ENCODE data around the gene ZSCAN32. TPM values are rescaled to one million over a fixed set of nuclear protein-coding genes. Genes with fewer than 3 reads are reported as not detected.

Gene ZSCAN32
- polyA plus RNA-seq, 2 of the 4 experiments (the other 2 are of a cell fraction), result 12.4 to 29.4 TPM

DNA sequence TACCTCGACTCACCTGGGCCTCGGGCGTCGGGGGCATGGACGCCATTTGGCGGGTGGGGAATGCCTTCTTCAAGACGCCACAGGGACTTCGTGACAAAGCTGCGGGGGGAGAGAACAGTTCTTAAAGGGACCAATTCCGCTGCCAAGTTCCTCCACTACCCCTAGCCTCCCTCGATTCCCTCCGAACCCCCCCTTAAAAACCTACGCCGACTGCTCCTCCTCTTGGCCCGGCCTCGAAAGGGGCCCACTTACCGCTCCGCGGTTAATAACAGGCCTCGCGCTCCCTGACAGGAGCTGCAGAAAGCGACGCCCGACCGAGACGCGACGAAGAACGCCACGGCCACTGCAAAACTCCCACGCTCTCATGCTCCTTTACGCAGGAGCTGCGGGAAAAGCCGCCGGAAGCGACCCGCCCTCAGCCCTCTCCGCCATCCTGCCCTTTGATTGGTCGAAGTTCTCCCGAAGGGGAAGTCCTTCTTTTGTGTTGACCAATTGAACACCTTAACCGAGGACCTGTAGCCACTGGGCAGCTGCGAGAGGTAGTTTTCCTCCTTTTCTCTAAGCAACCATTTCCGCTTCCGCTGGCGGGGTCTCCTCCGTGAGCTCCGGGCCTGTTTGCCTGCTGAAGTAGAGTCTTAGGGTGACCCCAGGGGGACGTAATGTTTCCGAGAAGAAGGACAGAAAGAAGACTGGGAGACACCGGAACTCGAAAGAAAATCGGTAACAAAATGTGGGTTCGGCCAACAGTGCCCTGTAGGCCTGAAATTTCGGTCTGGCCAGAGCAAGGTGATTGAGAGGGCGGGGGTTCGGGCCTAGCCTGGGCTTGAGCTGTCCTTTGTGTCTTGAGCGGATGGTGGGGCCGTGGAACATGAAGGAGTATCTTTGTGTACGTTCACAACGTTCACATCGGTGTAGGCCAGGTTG lies 42.6 kb upstream of the ZSCAN32 start, which contains the start of the genes NAA60 and ZNF597:
Gene NAA60 (plus strand): TSS at position 573 of the 924 bp plus-strand sequence. CDS start 32,548 bp downstream, outside the sequence.
Gene ZNF597 (minus strand): TSS at position 397 of the 924 bp plus-strand sequence. CDS start 351 bp downstream, at position 46.
- H3K27ac ChIP-seq, result peak within 1 kb of the TSS; percentile 65 to 86
- H3K9me3 ChIP-seq, result peaks cover 42% of the 10 kb centered on the region
- peak; percentile 68 to 92 for DNase-seq (ENCODE audit: low read depth in 1 of 2, low spot score in 1 of 2)
- TF ChIP-seq MAFK (IDR thresholded peaks at IDR 0.05; ENCODE audit: partially characterized antibody), result no peak
- TF ChIP-seq POLR2A (IDR thresholded peaks at IDR 0.05; ENCODE audit: low read length), result peak; percentile 35
- no peak for FAIRE-seq
- ChIA-PET CTCF (interaction anchor here (0.7 to 1.2 kb wide), 3 partner anchors 11 to 42 kb away, joined by 3 to 4 read pairs (median 3); no protein-coding TSS in a partner anchor), POLR2A (interaction anchor here (0.8 to 1.6 kb wide), 4 partner anchors 14 to 160 kb away, joined by 3 to 12 read pairs (median 5); partner anchors contain the start of genes ZNF174, ZNF263 and ZSCAN32)
- WGBS (ENCODE audit: missing lambda C conversion rate), result 66% methylated on average over 61 of the region's 61 CpGs
- no peaks in the 10 kb centered on the region for H3K4me1 ChIP-seq
- ATAC-seq, result peak; percentile 99
- peak within 1 kb of the TSS; percentile 68 for H3K4me2 ChIP-seq
- peak within 1 kb of the TSS; percentile 60 for H3K4me3 ChIP-seq

DNA sequence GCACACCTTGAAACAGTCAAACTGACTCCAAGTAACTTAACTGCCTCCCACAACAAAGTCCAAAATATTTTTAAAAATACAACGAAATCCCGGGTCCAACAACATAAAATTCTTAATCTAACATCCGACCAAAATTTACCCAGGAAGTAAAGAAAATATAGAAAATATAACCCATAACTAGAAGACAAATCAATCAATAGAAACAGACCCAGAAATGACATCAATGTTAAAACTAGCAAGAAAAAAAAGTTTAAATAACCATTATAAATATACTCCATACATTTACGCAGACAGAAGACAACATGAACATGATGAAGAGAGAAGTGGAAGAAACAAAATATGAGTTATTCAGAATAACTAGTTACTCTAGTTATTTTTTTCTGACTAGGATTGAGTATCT lies 38.8 kb upstream of the ZSCAN32 start:
- H3K4me1 ChIP-seq, result no peaks in the 10 kb centered on the region
- ChIA-PET CTCF (no interaction called here), POLR2A (no interaction called here)
- H3K4me3 ChIP-seq, result no peak overlapping the region
- TF ChIP-seq NR3C1 (IDR thresholded peaks at IDR 0.05), result no peak
- TF ChIP-seq CEBPB (IDR thresholded peaks at IDR 0.05), result no peak
- TF ChIP-seq, protein P1, sequence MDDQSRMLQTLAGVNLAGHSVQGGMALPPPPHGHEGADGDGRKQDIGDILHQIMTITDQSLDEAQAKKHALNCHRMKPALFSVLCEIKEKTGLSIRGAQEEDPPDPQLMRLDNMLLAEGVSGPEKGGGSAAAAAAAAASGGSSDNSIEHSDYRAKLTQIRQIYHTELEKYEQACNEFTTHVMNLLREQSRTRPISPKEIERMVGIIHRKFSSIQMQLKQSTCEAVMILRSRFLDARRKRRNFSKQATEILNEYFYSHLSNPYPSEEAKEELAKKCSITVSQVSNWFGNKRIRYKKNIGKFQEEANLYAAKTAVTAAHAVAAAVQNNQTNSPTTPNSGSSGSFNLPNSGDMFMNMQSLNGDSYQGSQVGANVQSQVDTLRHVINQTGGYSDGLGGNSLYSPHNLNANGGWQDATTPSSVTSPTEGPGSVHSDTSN (IDR thresholded peaks at IDR 0.05), result no peak
- no peak for TF ChIP-seq FOSB (CRISPR knock-in tag; IDR thresholded peaks at IDR 0.05)
- no peak for TF ChIP-seq MAZ (IDR thresholded peaks at IDR 0.05; ENCODE audit: borderline replicate concordance, low read depth, low read length)
- TF ChIP-seq MAFK (IDR thresholded peaks at IDR 0.05; ENCODE audit: partially characterized antibody), result no peak
- TF ChIP-seq, protein P2, sequence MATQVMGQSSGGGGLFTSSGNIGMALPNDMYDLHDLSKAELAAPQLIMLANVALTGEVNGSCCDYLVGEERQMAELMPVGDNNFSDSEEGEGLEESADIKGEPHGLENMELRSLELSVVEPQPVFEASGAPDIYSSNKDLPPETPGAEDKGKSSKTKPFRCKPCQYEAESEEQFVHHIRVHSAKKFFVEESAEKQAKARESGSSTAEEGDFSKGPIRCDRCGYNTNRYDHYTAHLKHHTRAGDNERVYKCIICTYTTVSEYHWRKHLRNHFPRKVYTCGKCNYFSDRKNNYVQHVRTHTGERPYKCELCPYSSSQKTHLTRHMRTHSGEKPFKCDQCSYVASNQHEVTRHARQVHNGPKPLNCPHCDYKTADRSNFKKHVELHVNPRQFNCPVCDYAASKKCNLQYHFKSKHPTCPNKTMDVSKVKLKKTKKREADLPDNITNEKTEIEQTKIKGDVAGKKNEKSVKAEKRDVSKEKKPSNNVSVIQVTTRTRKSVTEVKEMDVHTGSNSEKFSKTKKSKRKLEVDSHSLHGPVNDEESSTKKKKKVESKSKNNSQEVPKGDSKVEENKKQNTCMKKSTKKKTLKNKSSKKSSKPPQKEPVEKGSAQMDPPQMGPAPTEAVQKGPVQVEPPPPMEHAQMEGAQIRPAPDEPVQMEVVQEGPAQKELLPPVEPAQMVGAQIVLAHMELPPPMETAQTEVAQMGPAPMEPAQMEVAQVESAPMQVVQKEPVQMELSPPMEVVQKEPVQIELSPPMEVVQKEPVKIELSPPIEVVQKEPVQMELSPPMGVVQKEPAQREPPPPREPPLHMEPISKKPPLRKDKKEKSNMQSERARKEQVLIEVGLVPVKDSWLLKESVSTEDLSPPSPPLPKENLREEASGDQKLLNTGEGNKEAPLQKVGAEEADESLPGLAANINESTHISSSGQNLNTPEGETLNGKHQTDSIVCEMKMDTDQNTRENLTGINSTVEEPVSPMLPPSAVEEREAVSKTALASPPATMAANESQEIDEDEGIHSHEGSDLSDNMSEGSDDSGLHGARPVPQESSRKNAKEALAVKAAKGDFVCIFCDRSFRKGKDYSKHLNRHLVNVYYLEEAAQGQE (IDR thresholded peaks at IDR 0.05), result no peak
- no peak for TF ChIP-seq CHD4 (IDR thresholded peaks at IDR 0.05; ENCODE audit: borderline replicate concordance)
- TF ChIP-seq ZNF302 (CRISPR knock-in tag; IDR thresholded peaks at IDR 0.05), result no peak
- TF ChIP-seq CHD2 (IDR thresholded peaks at IDR 0.05; ENCODE audit: low read length, partially characterized antibody), result no peak
- TF ChIP-seq POLR2AphosphoS2 (conservative IDR thresholded peaks at IDR 0.05; ENCODE audit: low read length), result no peak
- no peak for TF ChIP-seq CBX8 (IDR thresholded peaks at IDR 0.05)
- ATAC-seq, result no peak
- peaks cover 60% of the 10 kb centered on the region for H3K9me3 ChIP-seq
- DNase-seq (ENCODE audit: low read depth in 1 of 2, low spot score in 1 of 2), result no peak
- H3K27ac ChIP-seq, result no peak overlapping the region
- no peak for FAIRE-seq
- WGBS (ENCODE audit: missing lambda C conversion rate), result 45% methylated on average over 4 of the region's 4 CpGs
- no peak overlapping the region for H3K4me2 ChIP-seq

DNA sequence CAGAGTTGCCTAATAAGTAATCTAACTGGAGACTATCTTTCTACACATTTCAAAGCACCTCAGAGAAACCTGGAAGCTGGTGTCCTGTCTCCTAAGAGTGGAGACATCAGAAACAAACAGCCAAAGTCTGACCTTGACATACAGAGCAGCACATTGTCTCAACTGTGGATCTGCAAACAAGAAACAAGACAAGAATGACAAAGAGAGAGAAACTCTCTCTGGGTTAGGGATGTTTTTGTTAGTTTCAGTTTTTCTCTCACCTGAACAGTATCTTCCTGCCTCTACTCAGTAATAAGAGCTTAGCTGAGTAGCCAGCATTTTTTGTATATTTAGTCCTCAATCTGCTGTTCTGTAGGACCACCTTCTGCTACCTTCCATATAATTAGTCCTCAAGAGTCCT lies 33.6 kb upstream of the ZSCAN32 start:
- Histone ChIP-seq H3K4me1 (no peaks in the 10 kb centered on the region), H3K4me2 (no peak overlapping the region), H3K27ac (no peak overlapping the region), H3K4me3 (no peak overlapping the region), H3K9me3 (peaks cover 33% of the 10 kb centered on the region)
- TF ChIP-seq, protein P3, sequence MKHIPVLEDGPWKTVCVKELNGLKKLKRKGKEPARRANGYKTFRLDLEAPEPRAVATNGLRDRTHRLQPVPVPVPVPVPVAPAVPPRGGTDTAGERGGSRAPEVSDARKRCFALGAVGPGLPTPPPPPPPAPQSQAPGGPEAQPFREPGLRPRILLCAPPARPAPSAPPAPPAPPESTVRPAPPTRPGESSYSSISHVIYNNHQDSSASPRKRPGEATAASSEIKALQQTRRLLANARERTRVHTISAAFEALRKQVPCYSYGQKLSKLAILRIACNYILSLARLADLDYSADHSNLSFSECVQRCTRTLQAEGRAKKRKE (CRISPR knock-in tag; IDR thresholded peaks at IDR 0.05; ENCODE audit: low read depth), result no peak
- TF ChIP-seq FOSL2 (IDR thresholded peaks at IDR 0.05), result no peak
- no peak for TF ChIP-seq FOSL2 (CRISPR knock-in tag; IDR thresholded peaks at IDR 0.05)
- TF ChIP-seq, protein P4, sequence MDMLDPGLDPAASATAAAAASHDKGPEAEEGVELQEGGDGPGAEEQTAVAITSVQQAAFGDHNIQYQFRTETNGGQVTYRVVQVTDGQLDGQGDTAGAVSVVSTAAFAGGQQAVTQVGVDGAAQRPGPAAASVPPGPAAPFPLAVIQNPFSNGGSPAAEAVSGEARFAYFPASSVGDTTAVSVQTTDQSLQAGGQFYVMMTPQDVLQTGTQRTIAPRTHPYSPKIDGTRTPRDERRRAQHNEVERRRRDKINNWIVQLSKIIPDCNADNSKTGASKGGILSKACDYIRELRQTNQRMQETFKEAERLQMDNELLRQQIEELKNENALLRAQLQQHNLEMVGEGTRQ (IDR thresholded peaks at IDR 0.05), result no peak
- TF ChIP-seq, protein P5, sequence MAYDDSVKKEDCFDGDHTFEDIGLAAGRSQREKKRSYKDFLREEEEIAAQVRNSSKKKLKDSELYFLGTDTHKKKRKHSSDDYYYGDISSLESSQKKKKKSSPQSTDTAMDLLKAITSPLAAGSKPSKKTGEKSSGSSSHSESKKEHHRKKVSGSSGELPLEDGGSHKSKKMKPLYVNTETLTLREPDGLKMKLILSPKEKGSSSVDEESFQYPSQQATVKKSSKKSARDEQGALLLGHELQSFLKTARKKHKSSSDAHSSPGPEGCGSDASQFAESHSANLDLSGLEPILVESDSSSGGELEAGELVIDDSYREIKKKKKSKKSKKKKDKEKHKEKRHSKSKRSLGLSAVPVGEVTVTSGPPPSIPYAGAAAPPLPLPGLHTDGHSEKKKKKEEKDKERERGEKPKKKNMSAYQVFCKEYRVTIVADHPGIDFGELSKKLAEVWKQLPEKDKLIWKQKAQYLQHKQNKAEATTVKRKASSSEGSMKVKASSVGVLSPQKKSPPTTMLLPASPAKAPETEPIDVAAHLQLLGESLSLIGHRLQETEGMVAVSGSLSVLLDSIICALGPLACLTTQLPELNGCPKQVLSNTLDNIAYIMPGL (CRISPR knock-in tag; IDR thresholded peaks at IDR 0.05; ENCODE audit: borderline replicate concordance), result no peak
- no peak for TF ChIP-seq HDAC2 (IDR thresholded peaks at IDR 0.05)
- no peak for TF ChIP-seq CBX8 (IDR thresholded peaks at IDR 0.05)
- no peak for TF ChIP-seq RFX5 (IDR thresholded peaks at IDR 0.05)
- no peak for TF ChIP-seq CEBPB (IDR thresholded peaks at IDR 0.05)
- TF ChIP-seq KDM1A (IDR thresholded peaks at IDR 0.05; ENCODE audit: low read depth), result no peak
- TF ChIP-seq RCOR1 (IDR thresholded peaks at IDR 0.05; ENCODE audit: low read depth, low read length), result no peak
- no peak for TF ChIP-seq HOXB13 (CRISPR knock-in tag; IDR thresholded peaks at IDR 0.05; ENCODE audit: low read depth)
- FAIRE-seq, result no peak
- CTCF ChIA-PET, result no interaction called here
- POLR2A ChIA-PET, result no interaction called here
- no peak for ATAC-seq
- no peak for DNase-seq (ENCODE audit: low read depth in 1 of 2, low spot score in 1 of 2)
